GM13976 (cell line): ENCODE data around the gene TMPRSS4.

Experiments
- DNase-seq: peaks from one replicate; pipeline ENCODE4 v3.0.0; 2012; ENCODE audit warnings: low spot score
- CTCF ChIP-seq: IDR thresholded peaks from 2 replicates; pipeline ENCODE4 v1.5.1; 2012; ENCODE audit warnings: borderline replicate concordance, mild to moderate bottlenecking; ENCODE audit not compliant: insufficient read depth; ENCODE audit errors: extremely low read depth, missing control alignments, control extremely low read depth
- in situ Hi-C: fragments of 300-500 bp; cut with MboI; formaldehyde crosslinking; loops from one replicate; pipeline ENCODE4 v1.12.0; 2022; ENCODE audit warnings: low sequenced_read_pairs, mixed read lengths, inconsistent platforms; ENCODE audit not compliant: unreplicated experiment

Gene TMPRSS4

GRCh38 chr11:118049771-118050170, 27.1 kb upstream of the TMPRSS4 start:
- in situ Hi-C loops = loop anchor here (5.0 to 10.0 kb wide), 2 partner anchors 97 to 215 kb away; no protein-coding TSS in a partner anchor
- DNase-seq = no peak
- TF ChIP-seq CTCF = no peak

- DNase-seq = no peak
- no peak for TF ChIP-seq CTCF
- in situ Hi-C loops = loop anchor here (10.0 kb wide), 1 partner anchor 216 kb away; no protein-coding TSS in a partner anchor
Measured at GRCh38 chr11:118050208-118050891, 26.5 kb upstream of the TMPRSS4 start.

DNA sequence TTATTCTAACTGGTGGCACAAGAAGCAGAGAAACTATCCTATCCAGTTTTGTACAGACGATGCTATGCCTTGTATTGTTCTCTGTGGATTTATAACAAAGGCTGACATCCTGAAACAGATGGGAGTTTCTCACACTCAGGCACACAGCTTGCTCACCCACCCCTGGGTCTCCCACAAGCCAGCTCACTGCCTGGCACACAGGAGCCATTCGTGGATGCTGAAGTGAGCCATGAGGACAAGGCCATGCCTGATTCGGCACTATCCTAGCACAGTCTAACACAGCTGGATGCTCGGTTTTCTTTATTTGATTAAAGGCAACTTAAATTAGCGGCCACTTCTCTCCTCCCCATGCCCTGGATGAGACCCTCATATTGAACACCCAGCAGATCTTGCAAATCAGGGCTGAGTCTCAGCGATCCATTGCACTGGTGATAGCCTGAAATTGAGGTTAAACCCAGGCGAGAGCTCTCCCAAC, 25.7 kb upstream of the TMPRSS4 start:
- no peak for DNase-seq
- in situ Hi-C loops = loop anchor here (10.0 kb wide), 1 partner anchor 216 kb away; no protein-coding TSS in a partner anchor
- TF ChIP-seq CTCF = no peak

DNA sequence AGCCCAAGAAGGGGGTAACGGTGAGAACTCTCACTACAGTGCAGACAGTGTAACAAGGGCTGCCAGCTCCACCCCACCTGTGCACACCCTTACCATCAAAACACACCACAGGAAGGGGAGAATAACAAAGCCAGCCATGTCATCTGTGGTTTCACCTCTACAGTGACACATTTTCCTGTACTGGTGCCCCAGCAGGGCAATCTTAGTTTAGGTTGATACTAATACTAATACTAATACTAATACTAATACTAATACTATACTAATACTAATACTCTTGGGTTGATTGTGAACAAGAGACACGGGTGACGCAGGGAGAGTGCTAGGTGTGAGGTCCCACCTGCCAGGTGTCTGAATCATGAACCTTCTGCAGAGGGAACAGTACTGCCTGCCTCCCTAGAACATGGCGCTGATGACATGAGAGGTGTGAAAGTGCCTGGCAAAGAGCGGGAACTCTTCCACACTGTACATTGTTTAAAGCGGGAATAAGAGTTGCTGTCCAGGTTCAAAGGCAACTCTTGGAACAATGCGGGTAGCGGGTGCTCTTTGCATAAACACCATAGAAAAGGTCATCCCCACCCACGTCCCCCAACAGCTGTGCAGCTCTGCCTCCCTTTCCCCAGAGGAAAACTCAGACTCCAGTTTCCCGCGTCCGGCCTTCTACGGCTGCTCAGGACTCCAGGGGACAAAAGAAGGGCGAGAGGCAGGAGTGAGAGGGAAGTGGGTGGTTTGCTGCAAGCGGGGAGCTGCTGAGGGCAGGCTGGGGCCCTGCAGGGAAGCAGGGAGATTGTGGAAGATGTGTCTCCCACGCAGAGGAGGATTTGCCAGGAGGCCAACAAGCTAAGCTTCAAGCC, 25.0 kb upstream of the TMPRSS4 start:
- no peak for DNase-seq
- no peak for TF ChIP-seq CTCF
- in situ Hi-C loops = loop anchor here (10.0 kb wide), 1 partner anchor 217 kb away; no protein-coding TSS in a partner anchor

GRCh38 chr11:118052581-118053206, 24.2 kb upstream of the TMPRSS4 start:
- in situ Hi-C loops = loop anchor here (10.0 kb wide), 1 partner anchor 218 kb away; no protein-coding TSS in a partner anchor
- TF ChIP-seq CTCF = no peak
- DNase-seq = no peak

GRCh38 chr11:118054712-118055640, 21.9 kb upstream of the TMPRSS4 start:
- no peak for TF ChIP-seq CTCF
- no peak for DNase-seq
- in situ Hi-C loops = loop anchor here (10.0 kb wide), 1 partner anchor 220 kb away; no protein-coding TSS in a partner anchor
